Endothelial cell of umbilical vein (primary cell): ENCODE results near the gene ZBTB7C.

ENCODE experiments used
- EZH2 ChIP-seq: IDR thresholded peaks from 2 replicates; pipeline ENCODE4 v1.6.1; 2012; ENCODE audit warnings: borderline replicate concordance, low read depth, mild to moderate bottlenecking, moderate library complexity, low read length, inconsistent platforms; ENCODE audit not compliant: severe bottlenecking
- FOS ChIP-seq: IDR thresholded peaks from 2 replicates; pipeline ENCODE4 v1.6.1; 2011; ENCODE audit warnings: mild to moderate bottlenecking, low read length, moderate library complexity, borderline replicate concordance; ENCODE audit not compliant: insufficient read depth
- GATA2 ChIP-seq: IDR thresholded peaks from 2 replicates; pipeline ENCODE4 v1.7.0; 2011; ENCODE audit warnings: low read depth, mild to moderate bottlenecking, moderate library complexity, mixed read lengths, low read length; ENCODE audit not compliant: insufficient read length, insufficient read depth
- MYC ChIP-seq: IDR thresholded peaks from one replicate; pipeline ENCODE4 v1.6.1; 2011; ENCODE audit warnings: mild to moderate bottlenecking, low read depth, low read length
- POLR2A ChIP-seq: IDR thresholded peaks from 2 replicates; pipeline ENCODE4 v1.6.1; 2012; ENCODE audit warnings: low read depth, mild to moderate bottlenecking, control low read depth, low read length
- POLR2AphosphoS5 ChIP-seq: IDR thresholded peaks from 2 replicates; pipeline ENCODE4 v1.6.1; 2012; ENCODE audit warnings: low read depth, mild to moderate bottlenecking, control low read depth, low read length, moderate library complexity; ENCODE audit not compliant: insufficient read depth
- TF ChIP-seq, protein P1 (sequence below), 2 donors: IDR thresholded peaks; 1 replicate in 1 of 2; 2 replicates in 1 of 2; pipeline ENCODE4 v1.5.1; 2011; ENCODE audit warnings: low read length in 2 of 2, mild to moderate bottlenecking in 2 of 2, moderate library complexity in 2 of 2, control low read depth in 1 of 2, inconsistent platforms in 1 of 2, low read depth in 1 of 2; ENCODE audit not compliant: insufficient read depth in 1 of 2; ENCODE audit errors: extremely low read depth in 1 of 2
- TF ChIP-seq, protein P2 (sequence below): IDR thresholded peaks from 2 replicates; pipeline ENCODE4 v1.6.1; 2011; ENCODE audit not compliant: insufficient read depth, insufficient read length

DNA sequence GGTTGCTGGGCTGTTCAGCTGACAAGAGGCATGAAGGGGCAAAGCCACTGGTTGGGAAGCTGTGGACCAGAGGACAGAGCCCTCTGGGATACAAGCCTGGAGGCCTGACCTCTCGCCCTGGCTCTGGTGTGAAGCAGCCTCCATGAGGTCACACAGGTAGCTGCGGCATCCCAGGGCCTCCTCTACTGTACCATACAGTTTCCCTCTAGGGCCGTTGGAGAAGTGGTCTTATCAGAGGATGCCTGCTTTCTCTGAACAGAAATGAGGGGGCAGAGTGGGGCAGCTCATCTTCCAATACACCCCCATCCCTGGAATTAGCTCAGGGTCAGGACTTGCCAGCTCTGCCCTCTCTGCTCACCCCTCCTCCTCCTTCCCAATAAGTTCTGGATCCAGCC lies 343.6 kb downstream of the ZBTB7C start:
- TF ChIP-seq, protein P1, sequence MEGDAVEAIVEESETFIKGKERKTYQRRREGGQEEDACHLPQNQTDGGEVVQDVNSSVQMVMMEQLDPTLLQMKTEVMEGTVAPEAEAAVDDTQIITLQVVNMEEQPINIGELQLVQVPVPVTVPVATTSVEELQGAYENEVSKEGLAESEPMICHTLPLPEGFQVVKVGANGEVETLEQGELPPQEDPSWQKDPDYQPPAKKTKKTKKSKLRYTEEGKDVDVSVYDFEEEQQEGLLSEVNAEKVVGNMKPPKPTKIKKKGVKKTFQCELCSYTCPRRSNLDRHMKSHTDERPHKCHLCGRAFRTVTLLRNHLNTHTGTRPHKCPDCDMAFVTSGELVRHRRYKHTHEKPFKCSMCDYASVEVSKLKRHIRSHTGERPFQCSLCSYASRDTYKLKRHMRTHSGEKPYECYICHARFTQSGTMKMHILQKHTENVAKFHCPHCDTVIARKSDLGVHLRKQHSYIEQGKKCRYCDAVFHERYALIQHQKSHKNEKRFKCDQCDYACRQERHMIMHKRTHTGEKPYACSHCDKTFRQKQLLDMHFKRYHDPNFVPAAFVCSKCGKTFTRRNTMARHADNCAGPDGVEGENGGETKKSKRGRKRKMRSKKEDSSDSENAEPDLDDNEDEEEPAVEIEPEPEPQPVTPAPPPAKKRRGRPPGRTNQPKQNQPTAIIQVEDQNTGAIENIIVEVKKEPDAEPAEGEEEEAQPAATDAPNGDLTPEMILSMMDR (IDR thresholded peaks at IDR 0.05; ENCODE audit: extremely low read depth in 1 of 2, insufficient read depth in 1 of 2, low read depth in 1 of 2, low read length in 2 of 2), result no peak
- TF ChIP-seq, protein P2, sequence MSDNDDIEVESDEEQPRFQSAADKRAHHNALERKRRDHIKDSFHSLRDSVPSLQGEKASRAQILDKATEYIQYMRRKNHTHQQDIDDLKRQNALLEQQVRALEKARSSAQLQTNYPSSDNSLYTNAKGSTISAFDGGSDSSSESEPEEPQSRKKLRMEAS, result no peak
- no peak for TF ChIP-seq EZH2
- TF ChIP-seq POLR2AphosphoS5, result no peak
- TF ChIP-seq MYC, result no peak
- TF ChIP-seq POLR2A, result no peak
- no peak for TF ChIP-seq GATA2
- no peak for TF ChIP-seq FOS
